ENCODE data around the gene SLC25A22.

SLC25A22 gene

DNA sequence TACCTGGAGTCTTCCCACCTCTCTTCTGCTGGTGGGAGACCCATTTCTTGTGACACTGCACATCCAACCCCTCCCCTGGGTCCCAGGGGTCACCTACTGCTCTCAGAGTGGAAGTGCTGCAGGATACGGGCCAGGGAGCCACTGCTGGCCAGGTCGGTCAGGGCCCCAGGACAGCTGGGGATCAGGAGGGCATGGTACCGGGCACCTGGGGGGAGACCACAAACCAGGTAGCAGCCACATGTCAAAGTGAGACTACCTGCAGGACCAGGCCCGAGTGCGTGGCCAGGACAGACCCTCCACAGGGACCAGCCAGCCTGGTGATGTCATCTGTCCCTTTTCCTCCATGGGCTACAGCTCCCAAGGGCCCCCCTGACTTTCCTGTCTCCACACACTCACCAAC lies 24.7 kb downstream of the SLC25A22 start:
- no peak overlapping the region for H3K4me3 ChIP-seq (ENCODE audit: low read length)
- no peak for DNase-seq (ENCODE audit: low read depth)
- TF ChIP-seq CTCF (IDR thresholded peaks at IDR 0.05; ENCODE audit: insufficient read depth, low read depth, low read length, missing control alignments) = no peak

GRCh38 chr11:772429-773390 lies 25.4 kb downstream of the SLC25A22 start:
- no peak for TF ChIP-seq CTCF (IDR thresholded peaks at IDR 0.05; ENCODE audit: insufficient read depth, low read depth, low read length, missing control alignments)
- DNase-seq (ENCODE audit: low read depth) = no peak
- H3K4me3 ChIP-seq (ENCODE audit: low read length) = no peak overlapping the region

GRCh38 chr11:771617-772204 lies 26.4 kb downstream of the SLC25A22 start:
- DNase-seq (ENCODE audit: low read depth) = no peak
- no peak for TF ChIP-seq CTCF (IDR thresholded peaks at IDR 0.05; ENCODE audit: insufficient read depth, low read depth, low read length, missing control alignments)
- H3K4me3 ChIP-seq (ENCODE audit: low read length) = no peak overlapping the region

DNA sequence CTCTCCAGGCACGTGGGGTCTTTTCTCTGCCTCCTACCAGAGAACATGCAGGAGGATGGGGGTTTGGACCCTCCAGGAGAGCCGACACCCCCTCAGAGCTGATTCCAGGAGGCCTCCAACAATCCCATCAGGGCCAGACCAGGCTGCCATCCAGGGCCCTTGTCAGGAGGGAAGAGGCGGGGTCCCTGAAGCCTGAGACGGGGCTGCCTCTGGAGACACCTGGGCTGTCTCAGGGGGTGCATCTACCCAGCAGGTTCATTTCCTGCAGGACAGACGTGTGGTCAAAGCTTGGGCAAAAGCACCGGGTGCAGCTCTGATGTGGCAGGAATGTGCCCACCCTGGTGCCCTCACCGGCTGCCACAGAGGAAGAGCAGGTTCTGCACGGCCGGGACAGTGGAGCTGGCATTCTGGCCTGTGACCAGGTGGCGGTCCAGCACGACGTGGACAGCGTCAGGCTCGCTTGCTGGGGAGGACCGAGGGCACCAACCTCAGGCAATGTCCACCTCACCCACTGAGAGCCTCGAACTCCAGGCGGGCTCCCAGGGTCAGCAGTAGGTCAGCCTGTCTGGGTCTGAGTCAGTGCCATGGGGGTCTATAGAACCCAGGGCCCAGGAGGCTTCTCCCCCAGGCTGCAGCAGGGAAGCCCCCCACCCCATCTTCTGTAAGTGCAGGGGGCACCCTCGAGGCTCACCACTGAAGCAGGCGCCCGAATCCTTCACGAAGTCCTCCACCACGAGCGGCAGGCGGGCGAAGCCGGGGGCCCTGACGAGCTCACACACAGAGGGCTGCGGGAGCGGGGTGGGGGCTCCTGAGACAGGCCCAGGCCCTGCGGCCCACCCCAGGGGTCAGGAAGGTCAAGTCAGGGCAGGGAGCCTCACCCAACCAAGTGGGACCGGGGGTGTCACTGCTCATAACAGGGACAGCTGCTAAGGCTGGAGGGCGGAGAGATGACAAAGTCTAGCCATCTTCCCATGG lies 27.2 kb downstream of the SLC25A22 start:
- no peak for TF ChIP-seq CTCF (IDR thresholded peaks at IDR 0.05; ENCODE audit: insufficient read depth, low read depth, low read length, missing control alignments)
- DNase-seq (ENCODE audit: low read depth) = no peak
- no peak overlapping the region for H3K4me3 ChIP-seq (ENCODE audit: low read length)

- TF ChIP-seq CTCF (IDR thresholded peaks at IDR 0.05; ENCODE audit: insufficient read depth, low read depth, low read length, missing control alignments) = no peak
- no peak overlapping the region for H3K4me3 ChIP-seq (ENCODE audit: low read length)
- DNase-seq (ENCODE audit: low read depth) = no peak
Observed at GRCh38 chr11:769887-770641, 28.0 kb downstream of the SLC25A22 start.

- DNase-seq (ENCODE audit: low read depth) = no peak
- no peak for TF ChIP-seq CTCF (IDR thresholded peaks at IDR 0.05; ENCODE audit: insufficient read depth, low read depth, low read length, missing control alignments)
Observed at GRCh38 chr11:767238-767637, 30.8 kb downstream of the SLC25A22 start.

More at GRCh38 chr11:767238-767637, 30.8 kb downstream of the SLC25A22 start:
- no peak overlapping the region for H3K4me3 ChIP-seq (ENCODE audit: low read length)
